NCI-H82 (cell line): ENCODE data around the gene RNF38.
A peak's percentile ranks its signal among the peaks of the same experiment; 100 is the strongest.
"Not testable (repeated sequence)": the region's sequence is repeated elsewhere in the genome, so short reads cannot be mapped to it uniquely, and the experiment has no call there.

ENCODE experiments used
- DNase-seq: peaks from one replicate; lab custom pipeline; 2025; lab: John Stamatoyannopoulos, UW

RNF38 gene

GRCh38 chr9:36407122-36407723 is 7.2 kb upstream of the RNF38 start:
- DNase-seq: peak; percentile 75

GRCh38 chr9:36402536-36402935 is 2.5 kb upstream of the RNF38 start:
- DNase-seq: no peak

GRCh38 chr9:36401897-36402480 is 1.9 kb upstream of the RNF38 start:
- DNase-seq: no peak

GRCh38 chr9:36401164-36401740 is 1.2 kb upstream of the RNF38 start:
- DNase-seq: peak; percentile 87

- DNase-seq: peak; percentile 89
Measured at GRCh38 chr9:36400332-36401163, 479 bp upstream of the RNF38 start.

GRCh38 chr9:36398745-36399144 is 1.3 kb downstream of the RNF38 start:
- no peak for DNase-seq

GRCh38 chr9:36396985-36397384 is 3.1 kb downstream of the RNF38 start:
- no peak for DNase-seq

- no peak for DNase-seq
Measured at GRCh38 chr9:36392489-36392888, 7.6 kb downstream of the RNF38 start.

- no peak for DNase-seq
Measured at GRCh38 chr9:36389590-36389989, 10.5 kb downstream of the RNF38 start.

- not testable (repeated sequence) for DNase-seq
Measured at GRCh38 chr9:36386396-36386965, 13.6 kb downstream of the RNF38 start.

- no peak for DNase-seq
Measured at GRCh38 chr9:36382484-36382883, 17.6 kb downstream of the RNF38 start.

- DNase-seq: no peak
Measured at GRCh38 chr9:36364577-36364976, 35.5 kb downstream of the RNF38 start.

GRCh38 chr9:36363448-36363847 is 36.6 kb downstream of the RNF38 start:
- DNase-seq: no peak

- DNase-seq: no peak
Measured at GRCh38 chr9:36358486-36358885, 41.6 kb downstream of the RNF38 start.

GRCh38 chr9:36357639-36358038 is 42.4 kb downstream of the RNF38 start:
- no peak for DNase-seq

- DNase-seq: no peak
Measured at GRCh38 chr9:36346569-36346968, 53.5 kb downstream of the RNF38 start.

GRCh38 chr9:36345103-36345846 is 54.8 kb downstream of the RNF38 start:
- no peak for DNase-seq

GRCh38 chr9:36341936-36342577 is 58.0 kb downstream of the RNF38 start:
- no peak for DNase-seq

- no peak for DNase-seq
Measured at GRCh38 chr9:36337865-36338264, 62.2 kb downstream of the RNF38 start.

- DNase-seq: no peak
Measured at GRCh38 chr9:36337002-36337401, 63.1 kb downstream of the RNF38 start.
